NCI-H1436 treated with DMSO at 0.1 percent for 48 hours (cell line): Measurements from ENCODE around the gene SYCP2L.
"Not testable (repeated sequence)": the region's sequence is repeated elsewhere in the genome, so short reads cannot be mapped to it uniquely, and the experiment has no call there.

Source experiments
- DNase-seq: peaks from one replicate; lab custom pipeline; 2025; lab: John Stamatoyannopoulos, UW

SYCP2L gene

GRCh38 chr6:10880366-10880765 is 6.5 kb upstream of the SYCP2L start:
- DNase-seq, result no peak

DNA sequence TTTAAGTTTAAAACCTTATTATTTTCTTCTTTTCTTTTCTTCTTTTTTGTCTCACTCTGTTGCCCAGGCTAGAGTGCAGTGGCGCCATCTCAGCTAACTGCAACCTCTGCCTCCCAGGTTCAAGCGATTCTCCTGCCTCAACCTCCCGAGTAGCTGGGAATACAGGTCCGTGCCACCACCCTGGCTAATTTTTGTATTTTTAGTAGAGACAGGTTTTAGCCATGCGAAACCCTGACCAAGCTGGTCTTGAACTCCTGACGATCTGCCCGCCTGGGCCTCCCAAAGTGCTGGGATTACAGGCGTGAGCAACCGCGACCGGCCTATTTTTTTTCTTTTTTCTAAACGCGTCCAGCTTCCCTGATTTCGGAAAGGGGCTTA is 4.6 kb upstream of the SYCP2L start:
- not testable (repeated sequence) for DNase-seq

DNA sequence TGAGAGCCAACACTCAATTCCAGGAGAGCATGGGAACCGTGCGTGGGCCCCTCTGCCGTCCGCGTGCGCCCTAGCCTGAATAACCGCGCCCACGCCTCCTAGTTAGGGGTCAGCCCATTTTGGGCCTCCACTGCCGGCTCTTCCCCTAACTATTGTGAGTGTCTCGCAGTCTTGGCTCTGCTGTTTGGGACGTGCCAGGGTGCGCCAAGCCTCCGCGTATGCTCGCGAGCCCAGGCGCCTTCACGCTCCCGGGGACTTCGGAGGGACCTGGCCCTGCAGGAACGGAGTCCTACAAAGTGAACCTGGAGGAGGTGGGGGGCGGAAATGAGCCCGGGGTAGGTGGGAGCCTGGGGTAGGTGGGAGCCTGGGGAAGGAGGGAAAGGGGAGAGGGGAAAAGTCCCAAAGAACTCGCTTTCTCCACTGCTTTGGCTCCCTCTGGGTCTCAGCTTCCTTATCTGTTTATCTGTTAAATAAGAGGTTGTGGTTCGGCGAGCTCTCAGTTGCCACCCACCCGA is 4.1 kb upstream of the SYCP2L start:
- DNase-seq, result no peak

- DNase-seq, result no peak
Measured at GRCh38 chr6:10883312-10884244, 3.3 kb upstream of the SYCP2L start.

DNA sequence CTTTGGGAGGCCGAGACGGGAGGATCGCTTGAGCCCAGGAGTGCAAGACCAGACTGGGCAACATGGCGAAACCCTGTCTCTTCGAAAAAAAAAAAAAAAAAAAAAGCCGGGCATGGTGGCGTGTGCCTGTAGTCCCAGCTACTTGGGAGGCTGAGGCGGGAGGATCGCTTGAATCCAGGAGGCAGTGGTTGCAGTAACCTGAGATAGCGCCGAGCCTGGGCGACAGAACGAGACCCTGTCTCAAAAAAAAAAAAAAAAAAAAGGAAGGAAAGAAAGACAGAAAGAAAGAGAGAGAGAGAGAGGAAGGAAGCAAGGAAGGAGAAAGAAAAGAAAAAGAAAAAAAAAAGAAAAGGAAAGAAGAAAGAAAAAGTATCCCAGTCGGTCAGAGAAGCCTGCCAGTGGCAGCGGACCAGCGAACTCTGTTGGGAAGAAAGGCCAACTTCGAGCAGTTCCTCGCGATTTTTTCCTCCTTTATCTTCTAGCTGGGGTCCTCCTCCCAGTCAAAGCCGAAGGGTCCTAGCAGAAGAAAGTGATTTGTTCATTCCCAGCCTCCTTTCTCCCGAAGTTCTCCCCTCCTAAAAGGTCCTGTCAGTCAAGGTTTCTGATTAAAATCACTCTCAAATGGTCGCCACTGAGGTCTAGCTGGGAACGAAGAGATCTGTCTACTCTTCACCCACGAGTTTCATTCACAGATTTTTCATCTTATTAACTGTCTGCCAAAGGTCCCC is 2.4 kb upstream of the SYCP2L start:
- no peak for DNase-seq

DNA sequence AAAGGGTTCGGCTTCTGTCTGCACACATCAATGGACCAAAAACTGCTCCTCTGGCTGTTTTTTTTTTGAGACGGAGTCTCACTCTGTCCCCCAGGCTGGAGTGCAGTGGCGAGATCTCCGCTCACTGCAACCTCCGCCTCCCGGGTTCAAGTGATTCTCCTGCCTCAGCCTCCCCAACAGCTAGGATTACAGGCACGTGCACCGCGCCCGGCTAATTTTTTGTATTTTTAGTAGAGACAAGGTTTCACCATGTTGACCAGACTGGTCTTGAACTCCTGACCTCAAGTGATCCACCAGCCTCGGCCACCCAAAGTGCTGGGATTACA is 524 bp upstream of the SYCP2L start:
- DNase-seq, result not testable (repeated sequence)

GRCh38 chr6:10890151-10890550 is 3.3 kb downstream of the SYCP2L start:
- DNase-seq, result no peak

- no peak for DNase-seq
Measured at GRCh38 chr6:10891960-10892359, 5.1 kb downstream of the SYCP2L start.

- DNase-seq, result no peak
Measured at GRCh38 chr6:10894958-10895357, 8.1 kb downstream of the SYCP2L start.

GRCh38 chr6:10896691-10897090 is 9.8 kb downstream of the SYCP2L start:
- DNase-seq, result no peak

GRCh38 chr6:10901770-10902169 is 14.9 kb downstream of the SYCP2L start:
- no peak for DNase-seq

GRCh38 chr6:10904015-10904414 is 17.2 kb downstream of the SYCP2L start:
- DNase-seq, result no peak

DNA sequence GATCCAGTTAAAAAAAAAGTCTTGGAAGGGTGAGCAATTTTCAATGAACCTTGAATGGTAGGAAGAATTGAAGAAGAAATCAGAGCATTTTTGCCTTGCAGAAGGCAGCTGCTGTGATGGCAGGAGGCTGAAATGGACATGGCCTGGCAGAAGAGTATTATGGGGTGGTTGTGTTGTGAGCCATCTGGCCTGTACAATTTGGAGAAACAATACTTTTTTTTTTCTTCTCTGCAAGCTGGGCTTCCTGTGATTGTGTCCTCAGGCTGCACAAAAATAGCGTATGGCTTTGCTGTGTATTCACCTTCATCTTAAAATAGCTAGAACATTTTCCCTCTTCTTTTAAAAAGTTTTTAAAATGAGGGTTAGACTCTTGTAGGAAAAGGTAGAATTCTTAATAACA is 21.4 kb downstream of the SYCP2L start:
- no peak for DNase-seq

GRCh38 chr6:10919520-10919919 is 32.7 kb downstream of the SYCP2L start:
- DNase-seq, result not testable (repeated sequence)

DNA sequence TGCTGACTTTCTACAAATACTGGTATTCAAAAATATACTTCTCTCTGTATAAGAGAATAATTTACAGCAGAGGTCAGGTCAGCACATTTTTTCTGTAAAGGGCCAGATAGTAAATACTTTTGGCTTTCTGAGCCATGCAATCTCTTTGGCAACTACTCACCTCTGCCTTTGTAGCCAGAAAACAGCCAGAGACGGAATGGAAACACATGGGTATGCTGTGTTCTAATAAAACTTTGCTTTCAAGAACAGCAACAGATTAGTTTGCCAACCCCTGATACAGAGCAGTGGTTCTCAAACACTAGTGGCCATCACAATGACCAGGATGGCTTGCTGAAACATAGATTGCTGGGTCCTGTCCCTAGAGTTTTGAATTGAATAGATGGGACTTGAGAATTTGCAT is 46.3 kb downstream of the SYCP2L start:
- DNase-seq, result no peak

DNA sequence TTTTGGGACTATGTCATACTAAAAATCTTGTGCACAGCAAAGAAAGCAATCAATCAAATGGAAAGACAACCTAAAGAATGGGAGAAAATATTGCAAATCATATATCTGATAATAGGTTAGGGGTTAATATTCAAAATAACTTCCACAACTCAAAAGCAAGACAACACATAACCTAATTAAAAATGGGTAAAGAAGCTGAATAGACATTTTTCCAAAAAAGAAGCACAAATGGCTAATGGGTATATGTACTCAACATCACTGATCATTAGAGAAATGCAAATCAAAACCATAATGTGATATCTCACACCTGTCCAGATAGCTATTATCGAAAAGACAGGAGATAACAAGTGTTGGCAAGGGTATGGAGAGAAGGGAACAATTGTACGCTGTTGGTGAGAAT is 53.0 kb downstream of the SYCP2L start:
- no peak for DNase-seq

DNA sequence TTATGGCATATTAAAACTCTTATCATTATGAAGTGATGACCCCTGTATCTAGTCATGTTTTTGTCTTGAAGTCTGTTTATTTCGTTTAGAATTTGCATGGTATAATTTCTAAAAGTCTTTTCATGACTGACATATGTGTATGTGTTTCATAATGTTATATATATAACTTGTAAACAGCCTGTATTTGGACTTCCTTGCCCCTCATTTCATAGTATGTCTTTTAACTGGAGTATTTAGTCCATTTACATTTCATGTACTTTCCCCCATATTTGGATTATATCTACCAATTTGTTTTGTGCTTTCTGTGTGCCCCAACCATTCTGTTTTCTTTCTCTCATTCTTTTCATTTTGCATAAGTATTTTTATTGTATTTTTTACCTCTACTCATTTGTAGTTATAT is 59.0 kb downstream of the SYCP2L start:
- no peak for DNase-seq

- DNase-seq, result no peak
Measured at GRCh38 chr6:10947966-10948365, 61.1 kb downstream of the SYCP2L start.

- DNase-seq, result no peak
Measured at GRCh38 chr6:10949579-10950490, 63.0 kb downstream of the SYCP2L start.

DNA sequence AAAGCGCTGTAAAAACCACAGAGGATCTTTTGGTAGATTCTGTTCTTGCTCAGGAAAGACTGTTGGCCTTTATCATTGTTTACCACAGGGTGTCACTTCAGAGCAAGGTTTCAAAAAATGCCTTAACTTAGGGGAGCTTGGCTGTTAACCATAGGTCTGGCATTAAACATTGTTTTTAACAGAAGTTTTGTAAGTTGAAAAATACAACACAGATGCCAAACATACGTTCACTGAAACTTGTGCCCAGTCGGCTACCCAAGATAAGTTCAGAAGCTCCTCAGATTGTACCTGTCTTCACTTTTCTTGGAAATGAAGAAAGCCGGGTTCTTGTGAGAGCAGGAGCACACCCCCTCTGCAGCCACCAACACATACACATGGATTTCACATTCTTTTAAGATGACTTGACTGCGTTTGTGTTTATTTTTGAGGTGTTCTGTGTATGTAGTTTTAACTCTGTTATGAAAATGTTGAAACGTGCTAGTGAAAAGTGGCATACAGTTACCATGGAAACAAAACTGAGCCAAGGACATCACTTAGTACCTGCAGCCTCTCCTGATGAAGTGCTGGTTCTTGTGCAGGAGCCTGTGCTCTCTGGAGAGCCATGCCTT is 64.9 kb downstream of the SYCP2L start:
- no peak for DNase-seq

DNA sequence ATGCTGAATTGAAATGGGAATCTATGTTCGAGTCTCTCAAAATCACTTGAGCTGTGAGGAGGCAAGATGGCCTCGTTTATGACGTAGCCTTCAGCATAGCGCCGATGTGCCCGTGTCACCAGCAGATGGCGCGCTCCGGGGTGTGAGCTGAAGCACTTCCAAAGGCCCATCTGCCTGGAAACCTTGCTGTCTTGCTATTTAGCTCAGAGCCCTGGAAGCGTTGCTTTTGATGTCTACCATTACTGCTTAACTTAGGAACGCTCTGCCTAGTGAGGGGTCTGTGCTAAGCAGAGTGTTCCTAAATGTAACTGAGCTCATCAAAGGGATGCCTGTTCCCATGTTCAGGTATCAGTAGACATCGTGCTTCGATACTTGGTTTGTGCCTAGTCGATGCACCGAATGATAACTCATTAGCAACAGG is 67.7 kb downstream of the SYCP2L start:
- DNase-seq, result no peak

DNA sequence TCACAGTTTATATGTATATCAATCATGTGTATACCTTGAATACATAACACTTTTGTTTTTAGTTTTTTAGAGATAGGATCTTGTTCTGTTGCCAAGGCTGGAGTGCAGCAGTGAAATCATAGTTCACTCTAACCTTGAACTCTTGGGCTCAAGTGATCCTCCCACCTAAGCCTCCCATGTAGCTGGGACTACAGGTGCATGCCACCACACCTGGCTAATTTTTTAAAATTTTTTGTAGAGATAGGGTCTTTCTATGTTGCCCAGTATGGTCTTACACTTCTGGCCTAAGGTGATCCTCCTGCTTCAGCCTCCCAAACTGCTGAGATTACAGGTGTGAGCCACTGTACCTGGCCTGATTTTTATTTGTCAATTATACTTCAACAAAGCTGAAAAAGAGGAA is 69.9 kb downstream of the SYCP2L start:
- no peak for DNase-seq
